HepG2 (cell line): ENCODE results near the gene PIGV. TPM values are rescaled to one million over a fixed set of nuclear protein-coding genes. Genes with fewer than 3 reads are reported as not detected.

Experiments
- MTA1 ChIP-seq: sonication (generic); formaldehyde crosslinking; IDR thresholded peaks from 2 replicates; pipeline ENCODE4 v1.4.0; 2020; ENCODE audit warnings: missing genetic modification reagents, mild to moderate bottlenecking, borderline replicate concordance
- REL ChIP-seq: sonication (generic); formaldehyde crosslinking; conservative IDR thresholded peaks from 2 replicates; pipeline ENCODE4 v1.8.0; 2022; ENCODE audit warnings: mild to moderate bottlenecking, missing genetic modification reagents, moderate library complexity
- RERE ChIP-seq: IDR thresholded peaks from 2 replicates; pipeline ENCODE4 v1.6.1; 2016; ENCODE audit warnings: low read depth, missing genetic modification reagents, missing compliant biosample characterization
- RFX1 ChIP-seq: fragments of 450-650 bp; IDR thresholded peaks from 2 replicates; pipeline ENCODE4 v1.6.1; 2017
- SPEN ChIP-seq: sonication (generic); formaldehyde crosslinking; IDR thresholded peaks from 2 replicates; pipeline ENCODE4 v1.5.1; 2020; ENCODE audit warnings: low read depth, mild to moderate bottlenecking, missing genetic modification reagents
- ZNF124 ChIP-seq: sonication (generic); formaldehyde crosslinking; IDR thresholded peaks from 2 replicates; pipeline ENCODE4 v1.4.0; 2020; ENCODE audit warnings: missing genetic modification reagents
- ZNF232 ChIP-seq: sonication (generic); formaldehyde crosslinking; IDR thresholded peaks from 2 replicates; pipeline ENCODE4 v1.4.0; 2020; ENCODE audit warnings: missing genetic modification reagents, borderline replicate concordance
- ZNF432 ChIP-seq: sonication (generic); formaldehyde crosslinking; IDR thresholded peaks from 2 replicates; pipeline ENCODE4 v1.5.0; 2020; ENCODE audit warnings: missing genetic modification reagents, mild to moderate bottlenecking, borderline replicate concordance
- polyA plus RNA-seq, 8 experiments: library from polyadenylated mRNA; depleted of rRNA in 3 of 8; stranded (reverse) in 7 of 8; unstranded in 1 of 8; fragments of >200 nt; fragmentation: Illumina TruSeq in 4 of 8; extraction: Trizol in 4 of 8; gene quantifications; 2 replicates each; pipeline versions ENCODE4 v1.2.1 to v1.2.3, GENCODE V29; 2011 to 2016; ENCODE audit warnings: low read depth in 4 of 8, missing spikeins in 1 of 8, mixed read lengths in 1 of 8; ENCODE audit not compliant: insufficient read depth in 1 of 8
- total RNA-seq, 5 experiments: library from RNA; depleted of rRNA; stranded (reverse); fragments of >200 nt; fragmentation: Illumina TruSeq; extraction: Trizol; gene quantifications; 2 replicates each; pipeline ENCODE4 v1.2.3, GENCODE V29; 2016; ENCODE audit warnings: low read depth in 1 of 5

Gene PIGV
- total and polyA plus RNA-seq, 2 of the 13 experiments (the other 11 are each of a cell fraction or from before 2014, with no cell fraction given), result 13.5 to 22.7 TPM

GRCh38 chr1:26788836-26789611 is 1.3 kb downstream of the PIGV start (continued):
- no peak for TF ChIP-seq RERE (CRISPR knock-in tag)
- no peak for TF ChIP-seq MTA1 (CRISPR knock-in tag)
- no peak for TF ChIP-seq ZNF232 (CRISPR knock-in tag)
- no peak for TF ChIP-seq RFX1
- peak; percentile 67; the same call in 1 of the 2 replicates for TF ChIP-seq ZNF124 (CRISPR knock-in tag)
- no peak for TF ChIP-seq REL
- TF ChIP-seq ZNF432 (CRISPR knock-in tag), result no peak
- TF ChIP-seq SPEN (CRISPR knock-in tag), result 0 out of 2 replicates have a peak, but pooled peaks have one; percentile 32
